ENCODE results near the gene NFAM1. TPM values are rescaled to one million over a fixed set of nuclear protein-coding genes. Genes with fewer than 3 reads are reported as not detected.

The NFAM1 gene
- total RNA-seq, 1 donor from 2014 or later, result not detected

DNA sequence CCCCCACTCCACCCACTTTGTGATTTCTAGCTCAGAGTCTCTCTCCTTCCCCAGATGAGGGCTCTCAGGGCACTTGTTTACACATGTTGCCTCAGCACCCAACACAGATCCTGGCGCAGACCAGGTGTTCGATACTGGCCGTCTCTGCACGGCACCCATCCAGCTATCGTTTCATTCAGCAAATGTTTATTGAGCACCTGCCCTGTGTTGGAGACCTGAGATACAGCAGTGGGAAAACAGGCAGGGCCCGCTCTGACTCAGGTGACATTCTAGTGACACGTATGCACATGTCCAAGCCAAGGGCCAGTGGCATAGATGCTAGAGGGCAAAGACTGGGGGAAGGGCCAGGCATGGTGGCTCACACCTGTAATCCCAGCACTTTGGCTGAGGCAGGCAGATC lies 71.9 kb downstream of the NFAM1 start:
- no peak overlapping the region for H3K27ac Mint-ChIP-seq (ENCODE audit: unreplicated experiment)
- no peaks in the 10 kb centered on the region for H3K9me3 Mint-ChIP-seq (ENCODE audit: low read depth)
- no peak overlapping the region for H3K4me3 Mint-ChIP-seq (ENCODE audit: unreplicated experiment)
- H3K27me3 Mint-ChIP-seq (ENCODE audit: low read depth), result peaks cover 6% of the 10 kb centered on the region
- peaks cover 14% of the 10 kb centered on the region for H3K4me1 Mint-ChIP-seq (ENCODE audit: low read depth)
- H3K36me3 Mint-ChIP-seq (ENCODE audit: low read depth), result no peaks in the 10 kb centered on the region
- TF ChIP-seq, protein P1, sequence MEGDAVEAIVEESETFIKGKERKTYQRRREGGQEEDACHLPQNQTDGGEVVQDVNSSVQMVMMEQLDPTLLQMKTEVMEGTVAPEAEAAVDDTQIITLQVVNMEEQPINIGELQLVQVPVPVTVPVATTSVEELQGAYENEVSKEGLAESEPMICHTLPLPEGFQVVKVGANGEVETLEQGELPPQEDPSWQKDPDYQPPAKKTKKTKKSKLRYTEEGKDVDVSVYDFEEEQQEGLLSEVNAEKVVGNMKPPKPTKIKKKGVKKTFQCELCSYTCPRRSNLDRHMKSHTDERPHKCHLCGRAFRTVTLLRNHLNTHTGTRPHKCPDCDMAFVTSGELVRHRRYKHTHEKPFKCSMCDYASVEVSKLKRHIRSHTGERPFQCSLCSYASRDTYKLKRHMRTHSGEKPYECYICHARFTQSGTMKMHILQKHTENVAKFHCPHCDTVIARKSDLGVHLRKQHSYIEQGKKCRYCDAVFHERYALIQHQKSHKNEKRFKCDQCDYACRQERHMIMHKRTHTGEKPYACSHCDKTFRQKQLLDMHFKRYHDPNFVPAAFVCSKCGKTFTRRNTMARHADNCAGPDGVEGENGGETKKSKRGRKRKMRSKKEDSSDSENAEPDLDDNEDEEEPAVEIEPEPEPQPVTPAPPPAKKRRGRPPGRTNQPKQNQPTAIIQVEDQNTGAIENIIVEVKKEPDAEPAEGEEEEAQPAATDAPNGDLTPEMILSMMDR (IDR thresholded peaks at IDR 0.05), result no peak
- DNase-seq (ENCODE audit: low spot score), result no peak

DNA sequence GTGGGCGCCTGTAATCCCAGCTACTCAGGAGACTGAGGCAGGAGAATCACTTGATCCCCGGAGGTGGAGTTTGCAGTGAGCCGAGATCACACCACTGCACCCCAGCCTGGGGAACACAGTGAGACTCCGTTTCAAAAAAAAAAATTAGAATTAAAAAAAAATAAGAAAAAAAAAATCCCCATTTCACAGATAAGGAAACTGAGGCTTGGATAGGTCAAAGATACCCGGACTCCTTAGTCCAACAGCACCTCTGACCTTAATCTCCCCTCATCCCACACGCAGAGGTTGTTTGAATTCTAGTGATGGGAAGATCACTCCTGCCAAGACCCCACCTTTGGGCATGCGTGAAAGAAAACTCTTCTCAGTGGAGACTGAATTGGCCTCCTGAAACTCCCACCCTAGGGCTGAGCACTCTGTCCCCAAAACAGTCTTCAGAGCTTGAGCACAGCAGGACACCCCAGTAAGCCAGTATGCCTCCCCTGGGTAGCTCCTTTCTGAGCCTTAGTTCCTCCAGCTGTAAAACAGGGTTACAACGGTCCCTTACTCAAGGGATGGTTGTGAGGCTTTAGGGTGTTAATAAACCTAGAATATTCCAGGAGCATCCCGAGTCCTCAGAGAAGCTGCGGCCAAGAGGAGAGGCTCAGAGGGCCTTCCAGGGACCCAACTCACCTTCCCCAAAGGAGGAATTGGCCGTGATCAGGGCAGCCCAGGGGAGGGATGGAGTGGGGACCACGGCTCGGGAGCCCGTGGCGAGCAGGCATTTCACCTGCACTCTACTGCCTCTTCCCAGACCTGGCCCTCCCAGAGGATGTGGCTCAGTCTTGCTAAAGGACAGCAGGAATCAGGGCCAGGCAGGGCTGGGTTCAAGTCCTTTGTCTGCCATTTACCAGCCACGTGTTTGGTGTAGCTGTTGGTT lies 73.3 kb downstream of the NFAM1 start:
- TF ChIP-seq, protein P1 (IDR thresholded peaks at IDR 0.05), result no peak
- peaks cover 6% of the 10 kb centered on the region for H3K27me3 Mint-ChIP-seq (ENCODE audit: low read depth)
- no peaks in the 10 kb centered on the region for H3K36me3 Mint-ChIP-seq (ENCODE audit: low read depth)
- DNase-seq (ENCODE audit: low spot score), result no peak
- no peak overlapping the region for H3K27ac Mint-ChIP-seq (ENCODE audit: unreplicated experiment)
- no peaks in the 10 kb centered on the region for H3K9me3 Mint-ChIP-seq (ENCODE audit: low read depth)
- peaks cover 4% of the 10 kb centered on the region for H3K4me1 Mint-ChIP-seq (ENCODE audit: low read depth)
- H3K4me3 Mint-ChIP-seq (ENCODE audit: unreplicated experiment), result no peak overlapping the region

DNA sequence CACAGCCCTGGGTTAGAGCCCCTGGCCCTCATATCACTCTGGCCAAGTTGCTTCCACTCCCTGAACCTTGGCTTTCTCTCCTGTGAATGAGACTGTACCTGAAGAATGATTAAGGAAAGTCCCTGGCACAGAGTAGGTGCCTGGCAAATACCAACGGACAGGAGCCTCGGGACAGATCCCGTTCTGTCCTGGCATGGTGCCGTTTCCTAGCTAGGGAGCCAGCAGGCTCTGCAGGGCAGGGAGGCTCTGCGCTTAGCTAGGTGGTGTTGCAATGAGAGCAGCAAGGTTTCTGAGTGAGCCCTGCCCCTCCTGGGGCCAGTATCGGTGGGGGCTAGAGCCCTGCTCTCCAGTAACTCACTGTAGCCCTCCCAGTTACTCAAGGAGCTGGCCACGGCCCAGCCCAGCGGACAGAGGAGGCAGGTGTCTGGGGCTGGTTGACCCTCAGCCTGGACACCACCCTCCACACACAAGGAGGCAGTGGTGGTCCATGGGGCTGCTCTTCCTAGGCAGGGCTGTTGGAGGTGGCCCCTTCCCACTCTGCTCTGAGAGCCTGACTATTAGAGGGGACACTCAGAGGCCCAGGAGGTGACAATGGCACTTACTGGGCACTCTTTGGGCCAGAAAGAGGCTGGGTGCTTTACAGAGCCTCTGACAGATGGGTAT lies 74.4 kb downstream of the NFAM1 start:
- Mint-ChIP-seq H3K4me3 (ENCODE audit: unreplicated experiment) (no peak overlapping the region), H3K27ac (ENCODE audit: unreplicated experiment) (no peak overlapping the region), H3K36me3 (ENCODE audit: low read depth) (no peaks in the 10 kb centered on the region), H3K9me3 (ENCODE audit: low read depth) (no peaks in the 10 kb centered on the region), H3K4me1 (ENCODE audit: low read depth) (peaks cover 5% of the 10 kb centered on the region), H3K27me3 (ENCODE audit: low read depth) (peaks cover 6% of the 10 kb centered on the region)
- TF ChIP-seq, protein P1 (IDR thresholded peaks at IDR 0.05), result no peak
- DNase-seq (ENCODE audit: low spot score), result no peak

DNA sequence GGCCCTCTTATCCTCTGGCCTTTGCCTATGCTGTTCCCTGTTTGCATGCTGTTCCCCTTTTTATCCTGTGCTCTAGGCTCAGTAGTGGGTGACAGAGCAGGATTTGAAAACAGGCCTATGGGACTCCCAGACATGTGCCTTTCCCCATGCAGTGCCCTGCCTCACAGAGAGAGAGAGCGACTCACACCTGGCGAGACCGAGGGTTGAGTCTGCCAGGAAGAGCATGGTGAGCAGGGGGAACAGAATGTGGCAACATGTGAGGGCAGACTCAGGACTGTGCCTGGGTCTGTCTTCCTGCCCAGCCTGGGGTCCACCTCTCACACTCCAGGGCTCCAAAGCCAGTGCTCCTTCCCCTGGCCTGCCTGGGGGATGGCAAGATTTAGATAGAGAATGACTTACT lies 75.0 kb downstream of the NFAM1 start:
- no peak overlapping the region for H3K4me3 Mint-ChIP-seq (ENCODE audit: unreplicated experiment)
- H3K36me3 Mint-ChIP-seq (ENCODE audit: low read depth), result no peaks in the 10 kb centered on the region
- no peaks in the 10 kb centered on the region for H3K9me3 Mint-ChIP-seq (ENCODE audit: low read depth)
- peaks cover 5% of the 10 kb centered on the region for H3K4me1 Mint-ChIP-seq (ENCODE audit: low read depth)
- no peak for DNase-seq (ENCODE audit: low spot score)
- peaks cover 6% of the 10 kb centered on the region for H3K27me3 Mint-ChIP-seq (ENCODE audit: low read depth)
- no peak overlapping the region for H3K27ac Mint-ChIP-seq (ENCODE audit: unreplicated experiment)
- TF ChIP-seq, protein P1 (IDR thresholded peaks at IDR 0.05), result no peak

DNA sequence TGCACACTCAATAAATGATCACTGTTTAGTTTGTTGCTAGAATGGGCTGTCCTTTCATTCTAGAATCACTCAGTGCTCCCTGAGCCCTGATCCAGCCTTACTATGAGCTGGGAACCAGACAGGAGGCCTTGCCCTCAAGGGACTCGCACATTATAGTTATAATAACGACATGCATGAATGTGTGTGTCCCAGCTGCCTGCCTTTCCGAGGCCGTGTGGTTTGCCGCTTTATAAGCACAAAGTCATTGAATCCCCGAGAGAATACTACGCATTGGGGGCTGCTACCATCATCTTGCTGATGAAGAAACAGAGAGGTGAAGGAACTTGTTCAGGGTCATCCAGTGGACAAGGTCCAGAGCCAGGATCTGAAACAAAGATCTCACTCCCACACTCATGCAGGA lies 75.7 kb downstream of the NFAM1 start:
- Mint-ChIP-seq H3K4me3 (ENCODE audit: unreplicated experiment) (no peak overlapping the region), H3K36me3 (ENCODE audit: low read depth) (no peaks in the 10 kb centered on the region), H3K27ac (ENCODE audit: unreplicated experiment) (no peak overlapping the region), H3K27me3 (ENCODE audit: low read depth) (peaks cover 1% of the 10 kb centered on the region), H3K9me3 (ENCODE audit: low read depth) (no peaks in the 10 kb centered on the region), H3K4me1 (ENCODE audit: low read depth) (peaks cover 5% of the 10 kb centered on the region)
- TF ChIP-seq, protein P1 (IDR thresholded peaks at IDR 0.05), result no peak
- no peak for DNase-seq (ENCODE audit: low spot score)
